ENCODE measurements around the gene REV1. TPM values are rescaled to one million over a fixed set of nuclear protein-coding genes. Genes with fewer than 3 reads are reported as not detected.

Gene REV1
- total and polyA plus RNA-seq, 2 of the 13 experiments (the other 11 are each of a cell fraction or from before 2014, with no cell fraction given), result 49.1 to 71.8 TPM

DNA sequence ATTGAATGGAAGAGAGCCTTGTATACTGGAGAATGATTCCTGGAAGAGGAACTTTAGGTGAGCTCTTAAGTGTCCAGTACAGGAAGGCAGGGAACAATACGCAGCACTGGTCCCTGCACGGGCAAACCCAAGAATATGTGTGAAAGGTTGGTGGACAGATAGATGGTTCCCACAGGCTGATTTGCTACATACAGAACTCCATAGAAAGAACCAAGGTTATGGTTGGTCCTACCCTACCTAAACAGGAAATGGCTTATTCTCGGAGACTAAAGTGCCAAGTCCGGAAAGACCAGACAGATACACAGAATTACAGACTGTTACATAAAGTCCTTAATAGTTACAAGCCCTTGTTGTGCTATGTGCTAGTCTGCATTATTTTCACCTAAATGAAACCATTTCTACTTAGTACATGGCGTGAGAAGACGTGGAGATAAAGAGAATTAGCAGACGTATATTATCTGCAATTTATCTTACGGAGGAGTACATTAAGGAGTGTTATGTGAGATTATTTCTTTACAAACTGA, 1.2 kb downstream of the REV1 start:
- H3K27ac ChIP-seq (ENCODE audit: extremely low read length, insufficient read depth, low read length), result peak overlapping the region; percentile 76
- peak; percentile 83 for DNase-seq (ENCODE audit: low spot score)
- H4K20me1 ChIP-seq (ENCODE audit: insufficient read depth, low read length), result peaks cover 18% of the 10 kb centered on the region
- POLR2A ChIA-PET, result interaction anchor here (1.0 kb wide), 1 partner anchor 153 kb away, joined by 3 read pairs; the partner anchor contains the start of gene TXNDC9
- intact Hi-C loops (cut with micrococcal nuclease; ENCODE audit: unreplicated experiment) (loop anchor here (5.0 kb wide), 1 partner anchor 46 kb away; no protein-coding TSS in a partner anchor), in situ Hi-C loops (cut with HindIII; ENCODE audit: extremely low pct_ligation_motif_present, low pct_unique_long_range_greater_than_20kb) (no loop called here)
- 0% methylated on average over 8 of the region's 8 CpGs for WGBS (ENCODE audit: low lambda C conversion rate)
- peaks cover 55% of the 10 kb centered on the region for H3K79me2 ChIP-seq (ENCODE audit: insufficient read depth, low read length)
- H2AFZ ChIP-seq (ENCODE audit: low read length), result peak overlapping the region; percentile 24
- H3K9ac ChIP-seq (ENCODE audit: insufficient read depth, low read depth, low read length), result peak overlapping the region; percentile 92
- H3K27me3 ChIP-seq (ENCODE audit: control insufficient read depth in 1 of 2, insufficient read depth in 2 of 2, low read length in 2 of 2), result no peaks in the 10 kb centered on the region; a peak in 2 of 5 replicates
- peak overlapping the region; percentile 79 to 99 (median 97) for H3K4me3 ChIP-seq (replicated peaks in 1 of 3; ENCODE audit: insufficient read depth in 1 of 3, low read depth in 2 of 3, low read length in 3 of 3)
- peak; percentile 65 for ATAC-seq
- TSS peak; percentile 52 for BruUV-seq (replicated peaks)
- peak overlapping the region; percentile 79 for H3K4me2 ChIP-seq (ENCODE audit: low read depth, low read length)
- H3K9me3 ChIP-seq (ENCODE audit: low read length), result no peaks in the 10 kb centered on the region
- peak; percentile 78 for FAIRE-seq
- no peaks in the 10 kb centered on the region for H3K36me3 ChIP-seq (replicated peaks in 1 of 2; ENCODE audit: control insufficient read depth in 1 of 2, insufficient read depth in 2 of 2, low read length in 2 of 2)
- CTCF ChIA-PET (ENCODE audit: low intra/inter-chr PET ratio, low total read pairs), result no interaction called here
- H3K4me1 ChIP-seq (ENCODE audit: insufficient read depth, low read length), result peaks cover 56% of the 10 kb centered on the region
- TF ChIP-seq SAP130 (CRISPR knock-in tag; IDR thresholded peaks at IDR 0.05; ENCODE audit: low read depth), result peak; percentile 83
- TF ChIP-seq, protein P1, sequence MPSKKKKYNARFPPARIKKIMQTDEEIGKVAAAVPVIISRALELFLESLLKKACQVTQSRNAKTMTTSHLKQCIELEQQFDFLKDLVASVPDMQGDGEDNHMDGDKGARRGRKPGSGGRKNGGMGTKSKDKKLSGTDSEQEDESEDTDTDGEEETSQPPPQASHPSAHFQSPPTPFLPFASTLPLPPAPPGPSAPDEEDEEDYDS (CRISPR knock-in tag; IDR thresholded peaks at IDR 0.05), result peak; percentile 43
- 0 out of 2 replicates have a peak, but pooled peaks have one; percentile 8 for TF ChIP-seq BHLHE40 (IDR thresholded peaks at IDR 0.05; ENCODE audit: low read length)
- TF ChIP-seq ZNF260 (CRISPR knock-in tag; IDR thresholded peaks at IDR 0.05; ENCODE audit: borderline replicate concordance, low read depth), result 0 out of 2 replicates have a peak, but pooled peaks have one; percentile 67
- TF ChIP-seq KLF15 (CRISPR knock-in tag; IDR thresholded peaks at IDR 0.05; ENCODE audit: borderline replicate concordance), result no peak
- TF ChIP-seq, protein P2, sequence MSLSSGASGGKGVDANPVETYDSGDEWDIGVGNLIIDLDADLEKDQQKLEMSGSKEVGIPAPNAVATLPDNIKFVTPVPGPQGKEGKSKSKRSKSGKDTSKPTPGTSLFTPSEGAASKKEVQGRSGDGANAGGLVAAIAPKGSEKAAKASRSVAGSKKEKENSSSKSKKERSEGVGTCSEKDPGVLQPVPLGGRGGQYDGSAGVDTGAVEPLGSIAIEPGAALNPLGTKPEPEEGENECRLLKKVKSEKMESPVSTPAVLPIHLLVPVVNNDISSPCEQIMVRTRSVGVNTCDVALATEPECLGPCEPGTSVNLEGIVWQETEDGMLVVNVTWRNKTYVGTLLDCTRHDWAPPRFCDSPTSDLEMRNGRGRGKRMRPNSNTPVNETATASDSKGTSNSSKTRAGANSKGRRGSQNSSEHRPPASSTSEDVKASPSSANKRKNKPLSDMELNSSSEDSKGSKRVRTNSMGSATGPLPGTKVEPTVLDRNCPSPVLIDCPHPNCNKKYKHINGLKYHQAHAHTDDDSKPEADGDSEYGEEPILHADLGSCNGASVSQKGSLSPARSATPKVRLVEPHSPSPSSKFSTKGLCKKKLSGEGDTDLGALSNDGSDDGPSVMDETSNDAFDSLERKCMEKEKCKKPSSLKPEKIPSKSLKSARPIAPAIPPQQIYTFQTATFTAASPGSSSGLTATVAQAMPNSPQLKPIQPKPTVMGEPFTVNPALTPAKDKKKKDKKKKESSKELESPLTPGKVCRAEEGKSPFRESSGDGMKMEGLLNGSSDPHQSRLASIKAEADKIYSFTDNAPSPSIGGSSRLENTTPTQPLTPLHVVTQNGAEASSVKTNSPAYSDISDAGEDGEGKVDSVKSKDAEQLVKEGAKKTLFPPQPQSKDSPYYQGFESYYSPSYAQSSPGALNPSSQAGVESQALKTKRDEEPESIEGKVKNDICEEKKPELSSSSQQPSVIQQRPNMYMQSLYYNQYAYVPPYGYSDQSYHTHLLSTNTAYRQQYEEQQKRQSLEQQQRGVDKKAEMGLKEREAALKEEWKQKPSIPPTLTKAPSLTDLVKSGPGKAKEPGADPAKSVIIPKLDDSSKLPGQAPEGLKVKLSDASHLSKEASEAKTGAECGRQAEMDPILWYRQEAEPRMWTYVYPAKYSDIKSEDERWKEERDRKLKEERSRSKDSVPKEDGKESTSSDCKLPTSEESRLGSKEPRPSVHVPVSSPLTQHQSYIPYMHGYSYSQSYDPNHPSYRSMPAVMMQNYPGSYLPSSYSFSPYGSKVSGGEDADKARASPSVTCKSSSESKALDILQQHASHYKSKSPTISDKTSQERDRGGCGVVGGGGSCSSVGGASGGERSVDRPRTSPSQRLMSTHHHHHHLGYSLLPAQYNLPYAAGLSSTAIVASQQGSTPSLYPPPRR (CRISPR knock-in tag; IDR thresholded peaks at IDR 0.05; ENCODE audit: borderline replicate concordance), result peak; percentile 39; the same call in 1 of the 2 replicates
- peak; percentile 45 for TF ChIP-seq ERF (CRISPR knock-in tag; IDR thresholded peaks at IDR 0.05)
- peak; percentile 96 for TF ChIP-seq PPARG (CRISPR knock-in tag; conservative IDR thresholded peaks at IDR 0.05)
- TF ChIP-seq GLI4 (CRISPR knock-in tag; IDR thresholded peaks at IDR 0.05; ENCODE audit: borderline replicate concordance), result 0 out of 2 replicates have a peak, but pooled peaks have one; percentile 77
- TF ChIP-seq ATRX (CRISPR knock-in tag; IDR thresholded peaks at IDR 0.05; ENCODE audit: borderline replicate concordance), result no peak
- TF ChIP-seq RARA (CRISPR knock-in tag; IDR thresholded peaks at IDR 0.05), result peak; percentile 21; the same call in 1 of the 2 replicates
- 0 out of 2 replicates have a peak, but pooled peaks have one; percentile 30 for TF ChIP-seq GATA4 (IDR thresholded peaks at IDR 0.05; ENCODE audit: borderline replicate concordance, low read depth)
- TF ChIP-seq, protein P3, sequence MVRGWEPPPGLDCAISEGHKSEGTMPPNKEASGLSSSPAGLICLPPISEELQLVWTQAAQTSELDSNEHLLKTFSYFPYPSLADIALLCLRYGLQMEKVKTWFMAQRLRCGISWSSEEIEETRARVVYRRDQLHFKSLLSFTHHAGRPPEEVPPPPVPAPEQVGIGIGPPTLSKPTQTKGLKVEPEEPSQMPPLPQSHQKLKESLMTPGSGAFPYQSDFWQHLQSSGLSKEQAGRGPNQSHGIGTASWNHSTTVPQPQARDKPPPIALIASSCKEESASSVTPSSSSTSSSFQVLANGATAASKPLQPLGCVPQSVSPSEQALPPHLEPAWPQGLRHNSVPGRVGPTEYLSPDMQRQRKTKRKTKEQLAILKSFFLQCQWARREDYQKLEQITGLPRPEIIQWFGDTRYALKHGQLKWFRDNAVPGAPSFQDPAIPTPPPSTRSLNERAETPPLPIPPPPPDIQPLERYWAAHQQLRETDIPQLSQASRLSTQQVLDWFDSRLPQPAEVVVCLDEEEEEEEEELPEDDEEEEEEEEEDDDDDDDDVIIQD (CRISPR knock-in tag; IDR thresholded peaks at IDR 0.05; ENCODE audit: low read depth), result peak; percentile 58; the same call in 1 of the 2 replicates
- TF ChIP-seq HMGXB4 (CRISPR knock-in tag; IDR thresholded peaks at IDR 0.05; ENCODE audit: borderline replicate concordance in 1 of 2, low read depth in 1 of 2), result peak in 1 of 2 experiments; percentile 65
- 0 out of 2 replicates have a peak, but pooled peaks have one; percentile 8 for TF ChIP-seq ZNF292 (CRISPR knock-in tag; IDR thresholded peaks at IDR 0.05; ENCODE audit: borderline replicate concordance, low read depth)
